ENCODE results near the gene ZBTB46.

GRCh38 chr20:63768591-63769515, 62.2 kb downstream of the ZBTB46 start:
- no peak for TF ChIP-seq CTCF (IDR thresholded peaks at IDR 0.05)
- TF ChIP-seq ZFX (IDR thresholded peaks at IDR 0.05; ENCODE audit: borderline replicate concordance): no peak

All from 22Rv1 (cell line).